ENCODE measurements around the gene SMOC2. TPM values are rescaled to one million over a fixed set of nuclear protein-coding genes. Genes with fewer than 3 reads are reported as not detected.

The SMOC2 gene
- polyA plus RNA-seq, 1 donor (not counting 4 experiments of a cell fraction or from before 2014, with no cell fraction given) = 1.1 TPM

DNA sequence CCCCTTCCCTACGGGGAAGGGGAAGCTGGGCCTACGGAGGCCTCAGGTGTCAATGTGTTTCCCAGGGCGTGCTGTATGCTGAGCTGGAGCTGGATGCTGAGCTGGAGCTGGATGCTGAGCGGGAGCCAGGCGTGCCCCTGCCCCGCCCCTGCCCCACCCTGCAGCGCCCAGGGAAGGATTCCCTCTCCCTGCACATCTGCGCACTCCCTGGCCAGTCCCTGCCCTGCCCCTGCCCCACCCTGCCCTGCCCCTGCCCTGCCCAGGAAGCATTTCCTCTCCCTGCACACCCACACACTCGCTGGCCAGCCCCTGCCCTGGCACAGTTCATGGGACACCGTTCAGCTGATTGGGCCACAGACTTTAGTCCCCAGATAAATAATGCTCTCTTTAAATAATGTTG lies 196.8 kb downstream of the SMOC2 start:
- H3K9me1 ChIP-seq (ENCODE audit: control insufficient read depth, extremely low read depth, insufficient read depth, low read length) = no peaks in the 10 kb centered on the region
- H2AFZ ChIP-seq (ENCODE audit: control insufficient read depth, low read length) = no peak overlapping the region
- FAIRE-seq (no peak), DNase-seq (ENCODE audit: low read depth, low spot score) (no peak)
- H3K36me3 ChIP-seq (ENCODE audit: control insufficient read depth in 2 of 2, extremely low read depth in 1 of 2, insufficient read depth in 2 of 2, low read length in 2 of 2) = no peaks in the 10 kb centered on the region
- dilution Hi-C loops (cut with MboI; ENCODE audit: extremely low pct_ligation_motif_present, low sequenced_read_pairs) = no loop called here
- TF ChIP-seq, protein P1, sequence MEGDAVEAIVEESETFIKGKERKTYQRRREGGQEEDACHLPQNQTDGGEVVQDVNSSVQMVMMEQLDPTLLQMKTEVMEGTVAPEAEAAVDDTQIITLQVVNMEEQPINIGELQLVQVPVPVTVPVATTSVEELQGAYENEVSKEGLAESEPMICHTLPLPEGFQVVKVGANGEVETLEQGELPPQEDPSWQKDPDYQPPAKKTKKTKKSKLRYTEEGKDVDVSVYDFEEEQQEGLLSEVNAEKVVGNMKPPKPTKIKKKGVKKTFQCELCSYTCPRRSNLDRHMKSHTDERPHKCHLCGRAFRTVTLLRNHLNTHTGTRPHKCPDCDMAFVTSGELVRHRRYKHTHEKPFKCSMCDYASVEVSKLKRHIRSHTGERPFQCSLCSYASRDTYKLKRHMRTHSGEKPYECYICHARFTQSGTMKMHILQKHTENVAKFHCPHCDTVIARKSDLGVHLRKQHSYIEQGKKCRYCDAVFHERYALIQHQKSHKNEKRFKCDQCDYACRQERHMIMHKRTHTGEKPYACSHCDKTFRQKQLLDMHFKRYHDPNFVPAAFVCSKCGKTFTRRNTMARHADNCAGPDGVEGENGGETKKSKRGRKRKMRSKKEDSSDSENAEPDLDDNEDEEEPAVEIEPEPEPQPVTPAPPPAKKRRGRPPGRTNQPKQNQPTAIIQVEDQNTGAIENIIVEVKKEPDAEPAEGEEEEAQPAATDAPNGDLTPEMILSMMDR (optimal IDR thresholded peaks at IDR 0.05 in 1 of 3, IDR thresholded peaks at IDR 0.05 in 1 of 3, conservative IDR thresholded peaks at IDR 0.05 in 1 of 3; ENCODE audit: extremely low read depth in 1 of 3, insufficient read depth in 2 of 3, low read length in 3 of 3) = no peak
- no peak for TF ChIP-seq EZH2 (IDR thresholded peaks at IDR 0.05; ENCODE audit: low read length)
- H3K9me3 ChIP-seq (ENCODE audit: control insufficient read depth, low read depth, low read length) = no peaks in the 10 kb centered on the region
- H3K4me2 ChIP-seq (ENCODE audit: control insufficient read depth, extremely low read depth, insufficient read depth, low read depth, low read length) = no peak overlapping the region
- H3K27me3 ChIP-seq (ENCODE audit: control insufficient read depth, extremely low read depth, insufficient read depth, low read length) = no peaks in the 10 kb centered on the region
- H3K27ac ChIP-seq (ENCODE audit: control insufficient read depth, insufficient read depth, low read length) = no peak overlapping the region
- no peaks in the 10 kb centered on the region for H4K20me1 ChIP-seq (ENCODE audit: control insufficient read depth, extremely low read depth, insufficient read depth, low read length)
- no peak overlapping the region for H3K4me3 ChIP-seq (ENCODE audit: control insufficient read depth in 2 of 3, extremely low read depth in 1 of 3, insufficient read depth in 2 of 3, low read depth in 1 of 3, low read length in 3 of 3)
- no peaks in the 10 kb centered on the region for H3K79me2 ChIP-seq (ENCODE audit: control insufficient read depth, insufficient read depth, low read length)
- no peaks in the 10 kb centered on the region for H3K4me1 ChIP-seq (ENCODE audit: control insufficient read depth, extremely low read depth, insufficient read depth, low read length)
- no peak overlapping the region for H3K9ac ChIP-seq (ENCODE audit: control insufficient read depth, extremely low read depth, insufficient read depth, low read length)

- no peaks in the 10 kb centered on the region for H3K4me1 ChIP-seq (ENCODE audit: control insufficient read depth, extremely low read depth, insufficient read depth, low read length)
- no peak for FAIRE-seq
- H3K9ac ChIP-seq (ENCODE audit: control insufficient read depth, extremely low read depth, insufficient read depth, low read length) = no peak overlapping the region
- no peaks in the 10 kb centered on the region for H3K36me3 ChIP-seq (ENCODE audit: control insufficient read depth in 2 of 2, extremely low read depth in 1 of 2, insufficient read depth in 2 of 2, low read length in 2 of 2)
- H3K79me2 ChIP-seq (ENCODE audit: control insufficient read depth, insufficient read depth, low read length) = no peaks in the 10 kb centered on the region
- H3K27me3 ChIP-seq (ENCODE audit: control insufficient read depth, extremely low read depth, insufficient read depth, low read length) = no peaks in the 10 kb centered on the region
- no peak for TF ChIP-seq EZH2 (IDR thresholded peaks at IDR 0.05; ENCODE audit: low read length)
- TF ChIP-seq, protein P1 (optimal IDR thresholded peaks at IDR 0.05 in 1 of 3, IDR thresholded peaks at IDR 0.05 in 1 of 3, conservative IDR thresholded peaks at IDR 0.05 in 1 of 3; ENCODE audit: extremely low read depth in 1 of 3, insufficient read depth in 2 of 3, low read length in 3 of 3) = no peak
- H4K20me1 ChIP-seq (ENCODE audit: control insufficient read depth, extremely low read depth, insufficient read depth, low read length) = no peaks in the 10 kb centered on the region
- dilution Hi-C loops (cut with MboI; ENCODE audit: extremely low pct_ligation_motif_present, low sequenced_read_pairs) = no loop called here
- H3K4me3 ChIP-seq (ENCODE audit: control insufficient read depth in 2 of 3, extremely low read depth in 1 of 3, insufficient read depth in 2 of 3, low read depth in 1 of 3, low read length in 3 of 3) = no peak overlapping the region
- no peak overlapping the region for H3K4me2 ChIP-seq (ENCODE audit: control insufficient read depth, extremely low read depth, insufficient read depth, low read depth, low read length)
- no peak for DNase-seq (ENCODE audit: low read depth, low spot score)
- no peaks in the 10 kb centered on the region for H3K9me3 ChIP-seq (ENCODE audit: control insufficient read depth, low read depth, low read length)
- H3K27ac ChIP-seq (ENCODE audit: control insufficient read depth, insufficient read depth, low read length) = no peak overlapping the region
- no peaks in the 10 kb centered on the region for H3K9me1 ChIP-seq (ENCODE audit: control insufficient read depth, extremely low read depth, insufficient read depth, low read length)
- H2AFZ ChIP-seq (ENCODE audit: control insufficient read depth, low read length) = no peak overlapping the region
Observed at GRCh38 chr6:168638468-168639271, 197.7 kb downstream of the SMOC2 start.
